Calu3 (cell line): ENCODE results near the gene ANAPC10. TPM values are rescaled to one million over a fixed set of nuclear protein-coding genes. Genes with fewer than 3 reads are reported as not detected.

Experiments
- BruUV-seq: library from RNA; stranded (reverse); fragments of 400-500 nt; replicated peaks from 2 replicates; lab custom pipeline; 2021; lab: Mats Ljungman, UMichigan
- CTCF ChIA-PET: fragments of 300-600 bp; sonication (Branson Sonifier 250); formaldehyde crosslinking; loops from one replicate; lab custom pipeline; 2022; ENCODE audit warnings: antibody characterized with exemption; lab: Charles Lee
- DNase-seq: peaks from one replicate; pipeline ENCODE4 v3.0.0; 2022
- H3K27ac Mint-ChIP-seq: one replicate; pipeline ENCODE4 v1.8.0; 2022; ENCODE audit warnings: mixed read lengths; ENCODE audit not compliant: unreplicated experiment
- H3K27me3 Mint-ChIP-seq: one replicate; pipeline ENCODE4 v1.8.0; 2022; ENCODE audit warnings: mixed read lengths; ENCODE audit not compliant: unreplicated experiment
- H3K36me3 Mint-ChIP-seq: one replicate; pipeline ENCODE4 v1.8.0; 2022; ENCODE audit warnings: mild to moderate bottlenecking, moderate library complexity, mixed read lengths; ENCODE audit not compliant: insufficient read depth, unreplicated experiment
- H3K4me1 Mint-ChIP-seq: one replicate; pipeline ENCODE4 v1.8.0; 2022; ENCODE audit warnings: mild to moderate bottlenecking, low read depth, mixed read lengths; ENCODE audit not compliant: unreplicated experiment
- H3K4me3 Mint-ChIP-seq: one replicate; pipeline ENCODE4 v1.8.0; 2022; ENCODE audit warnings: mild to moderate bottlenecking, low read depth, moderate library complexity, mixed read lengths; ENCODE audit not compliant: unreplicated experiment
- H3K9me3 Mint-ChIP-seq: one replicate; pipeline ENCODE4 v1.8.0; 2022; ENCODE audit warnings: low read depth, mixed read lengths; ENCODE audit not compliant: unreplicated experiment
- intact Hi-C: fragments of 100-400 bp; cut with micrococcal nuclease; formaldehyde crosslinking; loops from one replicate; pipeline ENCODE4 v1.10.0; 2022; ENCODE audit not compliant: unreplicated experiment
- total RNA-seq: library from RNA; stranded (reverse); gene quantifications from 2 replicates; pipeline ENCODE4 v1.2.3, GENCODE V29; 2022
- TF ChIP-seq, protein P1 (sequence below): fragments of 200-600 bp; IDR thresholded peaks from one replicate; pipeline ENCODE4 v1.8.0; 2022; ENCODE audit warnings: antibody characterized with exemption; ENCODE audit not compliant: unreplicated experiment

The ANAPC10 gene
- total RNA-seq, 1 experiment from 2014 or later = 14.1 TPM

DNA sequence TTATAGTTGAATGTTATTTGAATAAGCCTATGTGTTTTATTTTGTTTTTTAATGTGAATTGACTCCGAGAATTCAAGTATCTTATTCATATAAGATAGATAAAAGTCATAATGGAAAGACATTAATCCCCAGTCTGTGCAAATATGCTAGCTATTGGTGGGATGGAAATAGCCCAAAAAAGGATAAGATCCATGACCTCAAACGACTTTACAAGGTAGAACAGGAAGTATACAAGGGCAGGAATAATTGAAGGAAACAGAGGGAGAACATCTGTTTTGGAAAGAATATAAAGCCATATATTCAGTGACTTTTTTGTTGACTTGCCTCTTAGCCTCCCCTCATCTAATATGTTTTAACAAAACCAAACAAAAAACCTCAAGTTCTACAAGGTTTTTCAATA lies 9.1 kb upstream of the ANAPC10 start:
- no TSS peak for BruUV-seq
- Mint-ChIP-seq H3K36me3 (peaks cover 2% of the 10 kb centered on the region), H3K9me3 (no peaks in the 10 kb centered on the region), H3K27me3 (no peaks in the 10 kb centered on the region), H3K27ac (no peak overlapping the region), H3K4me1 (no peaks in the 10 kb centered on the region), H3K4me3 (no peak overlapping the region)
- no peak for DNase-seq
- intact Hi-C loops = no loop called here
- CTCF ChIA-PET = no interaction called here
- TF ChIP-seq, protein P1, sequence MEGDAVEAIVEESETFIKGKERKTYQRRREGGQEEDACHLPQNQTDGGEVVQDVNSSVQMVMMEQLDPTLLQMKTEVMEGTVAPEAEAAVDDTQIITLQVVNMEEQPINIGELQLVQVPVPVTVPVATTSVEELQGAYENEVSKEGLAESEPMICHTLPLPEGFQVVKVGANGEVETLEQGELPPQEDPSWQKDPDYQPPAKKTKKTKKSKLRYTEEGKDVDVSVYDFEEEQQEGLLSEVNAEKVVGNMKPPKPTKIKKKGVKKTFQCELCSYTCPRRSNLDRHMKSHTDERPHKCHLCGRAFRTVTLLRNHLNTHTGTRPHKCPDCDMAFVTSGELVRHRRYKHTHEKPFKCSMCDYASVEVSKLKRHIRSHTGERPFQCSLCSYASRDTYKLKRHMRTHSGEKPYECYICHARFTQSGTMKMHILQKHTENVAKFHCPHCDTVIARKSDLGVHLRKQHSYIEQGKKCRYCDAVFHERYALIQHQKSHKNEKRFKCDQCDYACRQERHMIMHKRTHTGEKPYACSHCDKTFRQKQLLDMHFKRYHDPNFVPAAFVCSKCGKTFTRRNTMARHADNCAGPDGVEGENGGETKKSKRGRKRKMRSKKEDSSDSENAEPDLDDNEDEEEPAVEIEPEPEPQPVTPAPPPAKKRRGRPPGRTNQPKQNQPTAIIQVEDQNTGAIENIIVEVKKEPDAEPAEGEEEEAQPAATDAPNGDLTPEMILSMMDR = no peak

DNA sequence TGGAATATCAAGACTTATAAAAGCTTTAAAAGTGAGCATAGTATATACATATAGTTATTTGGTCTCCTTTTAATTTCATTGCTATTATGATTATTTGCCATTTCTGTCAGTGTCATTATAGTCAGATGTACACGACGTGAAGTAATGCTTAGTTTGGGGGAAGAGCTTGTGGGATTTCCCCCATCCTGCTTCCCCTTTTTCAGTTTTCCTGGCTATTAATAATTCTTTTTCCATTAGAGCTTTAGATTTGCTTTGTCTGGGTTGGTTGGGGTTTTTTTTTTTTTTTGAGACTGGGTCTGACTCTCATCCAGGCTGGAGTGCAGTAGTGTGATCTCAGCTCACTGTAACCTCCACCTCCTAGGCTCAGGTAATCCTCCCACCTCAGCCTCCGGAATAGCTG lies 5.5 kb upstream of the ANAPC10 start:
- H3K9me3 Mint-ChIP-seq = no peaks in the 10 kb centered on the region
- H3K4me3 Mint-ChIP-seq = no peak overlapping the region
- no peak for DNase-seq
- H3K27me3 Mint-ChIP-seq = no peaks in the 10 kb centered on the region
- H3K4me1 Mint-ChIP-seq = no peaks in the 10 kb centered on the region
- intact Hi-C loops = no loop called here
- TF ChIP-seq, protein P1 = no peak
- BruUV-seq = no TSS peak
- peaks cover 14% of the 10 kb centered on the region for H3K36me3 Mint-ChIP-seq
- H3K27ac Mint-ChIP-seq = no peak overlapping the region
- CTCF ChIA-PET = no interaction called here

DNA sequence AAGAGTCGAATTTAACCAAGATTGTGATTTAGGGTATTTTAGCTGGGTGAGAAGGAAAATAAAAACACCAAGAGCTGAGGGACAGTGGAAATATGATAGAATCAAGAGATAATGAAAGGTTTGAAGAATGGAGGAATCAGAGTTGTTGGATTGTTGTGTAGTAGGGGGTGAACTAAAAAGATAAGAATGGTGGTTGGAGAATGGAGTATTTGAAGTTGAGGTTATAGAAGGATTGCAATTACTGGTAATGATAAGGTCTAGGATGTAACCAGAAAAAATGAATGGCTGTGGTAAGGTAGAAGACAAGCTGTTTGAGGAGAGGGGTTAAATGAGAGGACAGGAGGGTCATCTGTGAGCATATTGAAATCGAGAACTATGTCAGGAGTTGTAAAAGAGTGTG lies 4.6 kb upstream of the ANAPC10 start:
- Mint-ChIP-seq H3K9me3 (no peaks in the 10 kb centered on the region), H3K36me3 (peaks cover 23% of the 10 kb centered on the region), H3K27ac (no peak overlapping the region), H3K4me1 (no peaks in the 10 kb centered on the region), H3K4me3 (no peak overlapping the region), H3K27me3 (no peaks in the 10 kb centered on the region)
- no TSS peak for BruUV-seq
- intact Hi-C loops = no loop called here
- CTCF ChIA-PET = no interaction called here
- no peak for DNase-seq
- TF ChIP-seq, protein P1 = no peak

DNA sequence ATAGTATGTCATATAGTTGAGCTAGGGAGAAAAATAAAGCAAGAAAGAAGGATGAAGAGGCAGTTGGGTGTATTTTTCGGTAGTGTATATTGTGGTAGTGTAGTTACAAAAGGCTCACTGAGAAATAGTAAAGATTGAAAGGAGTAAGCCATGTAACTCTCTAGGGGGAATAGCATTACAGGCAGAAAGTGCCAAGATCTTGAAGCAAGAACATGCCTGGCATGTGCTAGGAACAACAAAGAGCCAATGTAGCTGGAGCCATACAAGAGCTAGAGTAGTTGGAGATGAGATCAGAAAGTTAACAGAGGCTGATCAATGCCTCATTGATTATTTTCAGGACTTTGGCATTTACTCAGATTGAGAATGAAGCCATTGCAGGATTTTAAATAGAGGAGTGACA lies 3.1 kb upstream of the ANAPC10 start:
- TF ChIP-seq, protein P1 = no peak
- CTCF ChIA-PET = no interaction called here
- H3K27me3 Mint-ChIP-seq = no peaks in the 10 kb centered on the region
- H3K27ac Mint-ChIP-seq = no peak overlapping the region
- intact Hi-C loops = no loop called here
- BruUV-seq = no TSS peak
- no peaks in the 10 kb centered on the region for H3K4me1 Mint-ChIP-seq
- H3K4me3 Mint-ChIP-seq = no peak overlapping the region
- H3K36me3 Mint-ChIP-seq = peaks cover 29% of the 10 kb centered on the region
- no peaks in the 10 kb centered on the region for H3K9me3 Mint-ChIP-seq
- no peak for DNase-seq

DNA sequence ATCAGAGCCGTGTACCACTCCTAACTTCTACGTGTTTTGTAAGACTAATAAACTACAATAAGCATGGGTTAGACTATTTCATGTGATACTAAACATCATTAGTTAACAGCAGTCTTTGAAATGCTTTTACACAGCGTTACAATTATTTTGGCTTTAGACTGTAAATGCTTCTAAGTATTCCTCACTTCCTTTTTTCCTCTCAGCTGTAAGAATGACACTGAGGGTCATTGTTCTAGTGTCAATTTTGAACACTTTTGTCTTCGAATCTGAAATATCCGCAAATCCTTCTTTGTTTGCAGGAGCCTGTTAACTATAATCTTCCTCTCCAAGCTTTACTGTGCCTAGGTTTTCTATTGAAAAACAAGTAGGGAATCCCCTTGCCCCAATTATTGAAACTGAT lies 1.7 kb upstream of the ANAPC10 start:
- Mint-ChIP-seq H3K36me3 (peaks cover 31% of the 10 kb centered on the region), H3K9me3 (no peaks in the 10 kb centered on the region), H3K27ac (peak overlapping the region; percentile 94), H3K4me1 (peaks cover 6% of the 10 kb centered on the region), H3K4me3 (peak overlapping the region; percentile 86), H3K27me3 (no peaks in the 10 kb centered on the region)
- CTCF ChIA-PET = no interaction called here
- intact Hi-C loops = no loop called here
- no TSS peak for BruUV-seq
- TF ChIP-seq, protein P1 = no peak
- no peak for DNase-seq
